ENCODE measurements around the gene TMEM238L. TPM values are rescaled to one million over a fixed set of nuclear protein-coding genes. Genes with fewer than 3 reads are reported as not detected.

The TMEM238L gene
- total RNA-seq, 1 experiment from 2014 or later, result not detected

DNA sequence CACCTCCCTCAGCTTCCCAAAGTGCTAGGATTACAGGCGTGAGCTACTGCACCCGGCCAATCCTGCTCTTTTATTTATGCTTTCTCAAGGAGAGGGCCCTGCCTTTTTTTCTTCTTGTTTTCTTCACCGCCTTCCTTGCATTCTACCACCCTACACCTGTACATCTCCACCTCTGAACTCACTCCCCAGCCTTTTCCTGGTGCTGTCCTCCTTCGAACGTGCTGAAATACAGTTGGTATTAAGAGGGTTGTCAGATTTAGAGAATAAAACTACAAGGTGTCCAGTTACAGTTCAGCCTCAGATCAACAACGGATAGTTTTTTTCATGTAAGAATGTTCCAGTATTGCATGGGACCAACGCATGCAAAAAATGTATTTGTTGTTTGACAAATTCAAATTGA is 32.2 kb upstream of the TMEM238L start:
- H3K4me2 ChIP-seq (ENCODE audit: insufficient read depth, insufficient read length, low read length), result no peak overlapping the region
- H3K27me3 Mint-ChIP-seq (ENCODE audit: low read depth), result no peaks in the 10 kb centered on the region; the same call in 1 of the 2 replicates
- WGBS (ENCODE audit: extremely low coverage, insufficient read length, low lambda C conversion rate), result no CpG with 5 or more reads among the region's 7 CpGs

More for the DNA sequence above, 32.2 kb upstream of the TMEM238L start:
- H4K5ac ChIP-seq (ENCODE audit: insufficient read length, low read depth, low read length), result no peak overlapping the region
- TF ChIP-seq, protein P1, sequence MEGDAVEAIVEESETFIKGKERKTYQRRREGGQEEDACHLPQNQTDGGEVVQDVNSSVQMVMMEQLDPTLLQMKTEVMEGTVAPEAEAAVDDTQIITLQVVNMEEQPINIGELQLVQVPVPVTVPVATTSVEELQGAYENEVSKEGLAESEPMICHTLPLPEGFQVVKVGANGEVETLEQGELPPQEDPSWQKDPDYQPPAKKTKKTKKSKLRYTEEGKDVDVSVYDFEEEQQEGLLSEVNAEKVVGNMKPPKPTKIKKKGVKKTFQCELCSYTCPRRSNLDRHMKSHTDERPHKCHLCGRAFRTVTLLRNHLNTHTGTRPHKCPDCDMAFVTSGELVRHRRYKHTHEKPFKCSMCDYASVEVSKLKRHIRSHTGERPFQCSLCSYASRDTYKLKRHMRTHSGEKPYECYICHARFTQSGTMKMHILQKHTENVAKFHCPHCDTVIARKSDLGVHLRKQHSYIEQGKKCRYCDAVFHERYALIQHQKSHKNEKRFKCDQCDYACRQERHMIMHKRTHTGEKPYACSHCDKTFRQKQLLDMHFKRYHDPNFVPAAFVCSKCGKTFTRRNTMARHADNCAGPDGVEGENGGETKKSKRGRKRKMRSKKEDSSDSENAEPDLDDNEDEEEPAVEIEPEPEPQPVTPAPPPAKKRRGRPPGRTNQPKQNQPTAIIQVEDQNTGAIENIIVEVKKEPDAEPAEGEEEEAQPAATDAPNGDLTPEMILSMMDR (conservative IDR thresholded peaks at IDR 0.05), result no peak
- H3K23me2 ChIP-seq (ENCODE audit: insufficient read length, low read depth, low read length, poor library complexity, severe bottlenecking), result no peaks in the 10 kb centered on the region
- H3K36me3 Mint-ChIP-seq (ENCODE audit: insufficient read depth in 1 of 3, low read depth in 3 of 3), result no peaks in the 10 kb centered on the region
- H3K27ac Mint-ChIP-seq, result no peak overlapping the region
- no peak overlapping the region for H4K8ac ChIP-seq (replicated peaks; ENCODE audit: insufficient read length, low read depth, low read length)
- H2BK15ac ChIP-seq (ENCODE audit: low read depth, low read length), result no peak overlapping the region
- H3K79me1 ChIP-seq (ENCODE audit: insufficient read depth, low read depth, low read length, poor library complexity, severe bottlenecking), result no peaks in the 10 kb centered on the region
- no peak overlapping the region for H2AK5ac ChIP-seq (ENCODE audit: insufficient read length, low read length)
- H4K91ac ChIP-seq (ENCODE audit: insufficient read length, low read depth, low read length), result no peak overlapping the region
- H3K4ac ChIP-seq (ENCODE audit: low read depth, low read length), result no peak overlapping the region
- H3K56ac ChIP-seq (ENCODE audit: insufficient read length, low read depth, low read length), result no peak overlapping the region
- no peak overlapping the region for H2AFZ ChIP-seq (ENCODE audit: low read length)
- no peak overlapping the region for H2BK12ac ChIP-seq (ENCODE audit: insufficient read length, low read depth, low read length)
- H3K23ac ChIP-seq (ENCODE audit: insufficient read length, low read depth, low read length), result no peak overlapping the region
- H3K4me3 Mint-ChIP-seq, result no peak overlapping the region
- no peaks in the 10 kb centered on the region for H3K27me3 ChIP-seq (ENCODE audit: insufficient read depth, low read length)
- H4K20me1 ChIP-seq (ENCODE audit: control insufficient read depth, insufficient read depth, insufficient read length), result no peaks in the 10 kb centered on the region
- no peak overlapping the region for H3T11ph ChIP-seq (ENCODE audit: low read length)
- H3K27ac ChIP-seq (ENCODE audit: insufficient read length, low read depth, low read length), result no peak overlapping the region
- H3K4me1 Mint-ChIP-seq, result peaks cover 14 to 19% of the 10 kb centered on the region in 2 experiments
- no peak overlapping the region for H2BK120ac ChIP-seq (ENCODE audit: low read depth, low read length, poor library complexity, severe bottlenecking)
- H3K9me3 ChIP-seq (ENCODE audit: control insufficient read depth, low read depth, low read length), result no peaks in the 10 kb centered on the region
- H3K18ac ChIP-seq (ENCODE audit: insufficient read length, low read depth, low read length), result no peak overlapping the region
- H3K9ac ChIP-seq (ENCODE audit: extremely low read depth, insufficient read length, low read length), result no peak overlapping the region
- H2BK5ac ChIP-seq (ENCODE audit: insufficient read length, low read length), result no peak overlapping the region
- H3K9me3 Mint-ChIP-seq, result no peaks in the 10 kb centered on the region
- H3K79me2 ChIP-seq (ENCODE audit: insufficient read depth, low read length), result no peaks in the 10 kb centered on the region
- H3K14ac ChIP-seq (ENCODE audit: insufficient read depth, low read length), result no peak overlapping the region
- peaks cover 2% of the 10 kb centered on the region; the same call in 1 of the 2 replicates for H3K4me1 ChIP-seq (ENCODE audit: insufficient read depth, low read length)
- no peak for DNase-seq
- no peak overlapping the region for H2BK20ac ChIP-seq (ENCODE audit: low read depth, low read length, poor library complexity, severe bottlenecking)

All from H9 (cell line).